GM10847 (cell line): ENCODE data around the gene UBE4B.

Experiments
- POLR2A ChIP-seq: IDR thresholded peaks from 2 replicates; pipeline ENCODE4 v1.6.1; 2011; ENCODE audit not compliant: insufficient read length; ENCODE audit errors: extremely low read depth

UBE4B gene

DNA sequence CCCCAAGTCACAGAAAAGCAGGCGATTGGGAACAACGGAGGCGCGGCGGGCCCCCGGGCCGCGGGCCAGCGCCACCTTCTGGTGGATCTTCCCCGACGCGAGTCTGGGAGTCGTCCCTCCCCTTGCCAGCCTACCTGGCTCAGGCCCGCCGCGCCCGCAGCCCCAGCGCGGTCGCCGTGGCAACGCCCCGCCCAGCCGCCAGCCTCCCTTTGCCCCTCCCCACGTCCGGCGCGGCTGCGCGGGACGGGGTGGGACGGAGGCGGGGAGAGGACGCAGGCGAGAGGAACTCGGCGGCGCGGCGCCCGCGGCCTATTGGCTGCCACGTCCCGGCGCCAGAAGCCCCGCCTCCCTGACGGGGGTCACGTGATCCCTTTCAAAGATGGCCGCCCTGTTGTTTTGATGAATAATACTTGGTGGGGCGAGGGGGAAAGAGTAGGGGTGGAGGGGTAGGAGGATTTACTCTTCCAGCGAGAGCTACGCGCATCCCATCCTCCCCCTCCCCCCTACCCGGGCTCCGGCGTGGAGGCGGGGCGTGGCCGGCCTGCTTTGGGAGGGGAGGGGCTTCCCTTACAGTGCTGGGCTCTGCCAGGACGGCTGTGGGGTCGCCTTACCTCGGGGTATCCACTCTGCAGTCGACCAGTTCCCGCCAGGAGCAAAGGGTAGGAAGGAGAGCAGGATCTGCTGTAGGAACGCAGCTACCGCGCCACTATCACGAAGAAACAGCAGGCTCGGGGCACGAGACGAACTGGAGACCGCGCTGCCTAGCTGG, at the start of gene UBE4B:
Gene UBE4B (plus strand): TSS at position 369 of the 769 bp plus-strand sequence. CDS start 713 bp downstream, outside the sequence.
- TF ChIP-seq POLR2A: no peak

DNA sequence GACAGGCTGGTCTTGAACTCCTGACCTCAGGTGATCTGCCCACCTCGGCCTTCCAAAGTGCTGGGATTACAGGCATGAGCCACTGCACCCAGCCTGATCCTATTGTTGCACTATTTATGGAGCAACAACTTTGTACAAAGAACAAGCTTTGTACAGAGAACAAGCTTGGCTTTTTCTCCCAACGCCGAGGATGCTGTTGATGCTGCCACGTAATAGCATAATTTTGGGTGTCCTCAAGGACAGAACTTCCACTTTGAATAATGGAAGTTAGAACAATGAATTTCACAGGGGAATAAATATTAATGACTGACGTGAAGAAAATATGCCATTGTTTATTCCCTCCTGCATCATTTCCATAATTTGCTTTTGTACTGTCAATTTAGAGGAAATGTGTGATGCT, 48.5 kb upstream of the UBE4B start:
- no peak for TF ChIP-seq POLR2A

DNA sequence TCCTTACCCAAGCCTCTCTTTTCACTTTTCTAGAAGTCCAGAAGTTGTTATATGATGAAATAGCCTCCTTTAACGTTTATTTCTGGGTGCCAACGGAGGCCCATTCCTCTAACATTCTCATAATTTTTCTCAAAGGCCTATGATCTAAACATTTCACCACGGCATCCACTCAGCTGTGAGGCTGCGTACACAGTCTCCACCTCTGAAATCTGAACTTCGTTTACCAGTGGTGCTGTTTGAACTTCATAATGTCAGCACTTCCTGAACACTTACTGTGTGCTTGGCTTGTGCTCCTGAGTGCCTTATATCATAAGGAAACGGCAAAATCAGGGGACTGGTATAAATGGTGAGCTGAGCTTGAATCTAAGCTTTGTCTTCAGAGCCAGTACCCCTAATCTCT, 47.8 kb upstream of the UBE4B start:
- TF ChIP-seq POLR2A: no peak

DNA sequence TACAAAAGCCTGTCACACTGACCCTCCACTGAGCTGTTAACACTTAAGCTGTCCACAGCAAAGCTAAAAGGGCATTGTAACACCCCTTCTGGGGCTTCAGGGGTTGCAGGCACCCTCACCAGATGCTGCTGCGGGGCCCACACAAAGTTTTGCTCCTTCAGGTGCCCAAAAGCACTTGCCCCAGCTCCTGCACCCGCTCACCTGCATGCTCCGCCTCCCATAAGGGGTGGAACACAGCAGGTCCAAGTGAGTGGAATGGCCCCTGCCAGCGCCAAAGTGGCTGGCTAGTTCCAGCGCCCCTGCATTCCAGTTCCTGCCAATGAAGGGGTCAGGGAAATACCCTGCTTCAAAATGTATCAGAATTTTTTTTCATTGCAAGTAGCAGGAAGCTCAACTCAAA, 43.0 kb upstream of the UBE4B start:
- no peak for TF ChIP-seq POLR2A

DNA sequence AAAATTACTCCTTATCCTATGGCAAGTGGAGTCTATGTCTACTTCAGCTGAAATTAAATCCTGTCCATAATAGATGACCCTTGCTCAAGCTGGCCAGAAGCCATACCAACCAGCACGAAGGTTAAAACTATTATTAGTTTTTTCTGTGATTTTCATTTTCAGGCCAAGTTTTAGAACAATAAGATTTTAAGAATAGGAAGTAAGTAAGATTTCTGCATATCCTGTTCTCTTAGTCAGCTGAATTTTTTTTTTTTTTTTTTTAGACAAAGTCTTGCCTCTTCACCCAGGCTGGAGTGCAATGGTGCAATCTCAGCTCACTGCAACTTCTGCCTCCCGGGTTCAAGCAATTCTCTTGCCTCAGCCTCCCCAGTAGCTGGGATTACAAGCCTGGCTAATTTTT, 41.8 kb upstream of the UBE4B start:
- TF ChIP-seq POLR2A: no peak

DNA sequence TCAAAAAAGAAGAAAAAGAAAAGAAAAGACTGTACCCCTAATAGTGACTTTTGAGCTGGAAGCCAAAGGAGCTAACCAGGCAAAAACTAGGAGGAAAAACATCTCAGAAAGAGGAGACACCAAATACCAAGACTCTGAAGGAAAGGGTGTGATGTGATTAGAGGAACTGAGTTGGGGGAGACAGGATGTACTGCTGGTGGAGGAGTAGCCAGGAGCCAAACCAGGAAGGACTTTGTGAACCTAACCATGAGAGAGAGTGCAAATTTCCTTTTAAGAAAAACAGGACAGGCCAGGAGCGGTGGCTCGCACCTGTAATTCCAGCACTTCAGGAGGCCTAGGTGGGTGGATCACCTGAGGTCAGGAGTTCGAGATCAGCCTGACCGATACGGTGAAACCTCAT, 39.8 kb upstream of the UBE4B start:
- TF ChIP-seq POLR2A: no peak

DNA sequence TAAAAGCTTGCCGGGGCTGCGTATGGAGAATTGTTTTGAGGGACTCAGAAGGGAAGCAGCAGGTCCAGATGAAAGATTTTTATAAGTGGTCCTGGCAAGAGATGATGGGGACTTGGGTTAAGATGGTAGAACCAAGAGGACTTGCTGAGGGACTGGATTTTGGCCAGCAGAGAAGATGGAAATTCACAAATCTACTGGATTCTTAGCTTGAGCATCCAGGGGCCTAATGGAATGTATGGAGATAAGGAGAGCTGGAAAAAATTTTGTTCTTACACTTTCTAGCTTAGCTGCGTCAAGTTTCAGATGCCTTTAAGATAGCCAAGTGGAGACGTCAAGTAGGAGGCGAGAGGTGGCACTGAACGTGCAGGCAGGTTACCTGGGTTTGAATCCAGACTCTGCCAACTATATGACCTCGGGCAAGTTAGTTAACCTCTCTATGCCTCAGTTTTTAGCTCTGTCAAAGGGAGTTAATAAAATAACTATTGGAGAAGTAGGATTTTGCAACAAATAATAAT, 39.1 kb upstream of the UBE4B start:
- TF ChIP-seq POLR2A: no peak

DNA sequence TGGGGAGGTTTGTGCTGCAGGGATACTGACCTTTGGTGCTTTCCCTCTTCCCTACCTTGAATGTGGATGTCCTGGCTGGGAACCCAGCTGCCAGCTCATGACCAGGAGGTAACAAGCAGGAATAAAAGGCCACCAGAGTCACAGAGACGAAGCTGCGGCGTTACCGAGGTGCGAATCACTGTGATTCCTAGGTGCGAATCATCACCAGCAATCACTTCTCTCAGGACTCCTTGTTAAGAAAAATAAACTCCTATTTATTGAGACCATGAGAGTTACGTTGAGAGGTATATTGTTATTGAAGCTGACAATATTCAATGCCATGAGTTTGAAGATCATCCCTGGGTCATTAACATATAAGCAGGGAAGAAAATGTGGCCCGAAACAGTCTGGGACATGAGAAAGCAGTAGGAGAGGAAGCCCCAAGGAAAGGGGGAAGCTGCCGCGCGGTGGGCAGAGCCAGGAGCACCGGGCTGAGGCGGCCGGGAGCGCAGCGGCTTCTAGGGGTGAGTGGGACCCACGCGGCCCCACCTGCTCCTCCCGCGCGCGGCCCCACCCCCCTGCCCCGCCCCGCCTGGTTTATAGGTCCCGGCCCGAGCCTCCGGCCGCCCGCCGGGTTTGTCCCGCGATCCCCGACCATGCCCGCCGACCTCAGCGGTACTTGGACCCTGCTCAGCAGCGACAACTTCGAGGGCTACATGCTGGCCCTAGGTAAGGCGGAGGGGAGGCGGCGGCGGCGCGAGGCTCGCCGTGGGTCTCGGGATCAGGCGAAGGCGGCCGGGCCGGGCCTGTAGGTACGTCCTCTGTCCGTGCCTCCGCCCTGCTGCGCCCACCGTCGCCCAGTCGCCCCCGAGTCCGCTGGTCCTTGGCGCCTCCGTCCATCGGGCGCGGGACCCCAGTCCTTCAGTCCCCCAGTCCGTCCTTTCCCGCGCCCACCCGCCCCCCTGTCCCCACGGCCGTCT, 35.9 kb upstream of the UBE4B start, which contains the start of gene RBP7:
Gene RBP7 (plus strand): TSS at position 605 of the 959 bp plus-strand sequence. CDS start 31 bp downstream, at position 636.
- no peak for TF ChIP-seq POLR2A

DNA sequence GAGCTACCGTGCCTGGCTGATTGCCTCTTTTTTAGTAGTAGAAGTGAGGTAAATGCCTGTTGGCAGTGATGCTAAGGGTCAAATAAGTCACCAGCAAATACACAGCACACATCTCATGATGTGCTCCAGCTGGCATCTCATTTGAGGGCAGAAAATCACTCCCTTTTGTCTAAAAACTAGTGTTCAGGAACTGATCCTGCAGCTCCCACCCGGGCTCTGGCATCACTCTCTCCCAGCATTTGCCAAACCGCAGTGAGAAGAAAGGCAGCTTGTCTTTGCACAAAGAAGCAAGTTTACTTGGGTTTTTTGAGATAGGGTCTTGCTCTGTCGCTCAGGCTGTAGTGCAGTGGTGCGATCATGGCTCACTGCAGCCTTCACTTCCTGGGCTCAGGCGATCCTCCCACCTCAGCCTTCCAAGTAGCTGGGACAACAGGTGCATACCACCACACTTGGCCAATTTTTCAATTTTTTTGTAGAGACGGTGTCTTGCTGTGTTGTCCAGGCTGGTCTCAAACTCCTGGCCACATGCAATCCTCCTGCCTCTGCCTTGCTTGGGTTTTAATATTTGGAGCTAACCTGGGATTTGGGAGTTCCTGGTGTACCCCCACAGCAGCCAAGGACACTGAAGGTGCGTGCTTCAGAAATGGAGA, 31.6 kb upstream of the UBE4B start:
- no peak for TF ChIP-seq POLR2A

DNA sequence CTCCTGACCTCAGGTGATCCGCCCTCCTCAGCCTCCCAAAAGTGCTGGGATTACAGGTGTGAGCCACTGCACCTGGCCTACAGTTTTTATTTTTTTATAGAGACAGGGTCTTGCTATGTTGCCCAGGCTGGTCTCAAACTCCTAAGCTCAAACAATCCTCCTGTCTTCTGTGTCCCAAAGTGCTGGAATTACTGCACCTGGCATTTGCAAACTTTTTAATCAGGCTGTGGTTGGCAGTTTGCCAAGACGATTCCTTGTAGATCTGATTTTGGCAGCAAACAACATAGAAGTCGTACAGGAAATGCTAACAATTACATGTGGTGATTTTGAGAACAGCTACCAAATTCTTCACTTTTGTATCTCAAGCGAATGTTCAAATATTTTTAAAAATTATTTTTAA, 25.6 kb upstream of the UBE4B start:
- no peak for TF ChIP-seq POLR2A

DNA sequence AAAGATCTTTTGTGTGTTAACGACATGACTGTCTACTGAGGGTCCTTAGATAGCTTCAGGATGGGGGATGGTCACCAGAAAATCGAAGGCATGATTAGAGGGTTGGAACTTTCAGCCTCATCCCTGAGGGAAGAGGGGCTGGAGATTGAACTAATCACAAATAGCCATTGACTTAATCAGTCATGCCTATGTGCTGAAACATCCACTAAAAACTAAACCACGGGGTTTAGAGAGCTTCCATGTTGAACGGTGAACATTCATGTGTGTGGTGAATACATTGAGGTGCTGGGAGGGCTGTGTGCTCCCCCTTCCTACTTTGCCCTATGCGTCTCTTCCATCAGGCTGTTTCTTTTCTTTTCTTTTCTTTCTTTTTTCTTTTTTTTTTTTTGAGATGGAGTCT, 18.7 kb upstream of the UBE4B start:
- no peak for TF ChIP-seq POLR2A

DNA sequence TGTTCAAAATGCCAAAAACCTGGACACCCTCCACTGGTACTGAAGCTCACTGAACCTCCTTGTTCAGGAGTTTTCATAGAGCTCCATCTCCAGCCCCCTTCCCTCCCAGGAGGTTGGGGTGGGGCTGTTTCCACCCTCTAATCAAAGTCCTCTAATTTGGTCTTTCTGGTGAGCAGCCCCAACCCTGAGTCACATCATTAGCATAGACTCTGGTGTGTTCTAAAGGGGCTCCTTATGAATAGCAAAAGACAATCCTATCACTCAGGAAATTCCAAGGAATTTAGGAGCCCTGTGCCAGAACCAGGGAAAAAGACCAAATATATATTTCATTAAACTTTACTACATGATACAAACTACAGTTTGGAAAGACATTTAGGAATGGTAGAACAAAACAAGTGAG, 13.2 kb upstream of the UBE4B start:
- TF ChIP-seq POLR2A: no peak

DNA sequence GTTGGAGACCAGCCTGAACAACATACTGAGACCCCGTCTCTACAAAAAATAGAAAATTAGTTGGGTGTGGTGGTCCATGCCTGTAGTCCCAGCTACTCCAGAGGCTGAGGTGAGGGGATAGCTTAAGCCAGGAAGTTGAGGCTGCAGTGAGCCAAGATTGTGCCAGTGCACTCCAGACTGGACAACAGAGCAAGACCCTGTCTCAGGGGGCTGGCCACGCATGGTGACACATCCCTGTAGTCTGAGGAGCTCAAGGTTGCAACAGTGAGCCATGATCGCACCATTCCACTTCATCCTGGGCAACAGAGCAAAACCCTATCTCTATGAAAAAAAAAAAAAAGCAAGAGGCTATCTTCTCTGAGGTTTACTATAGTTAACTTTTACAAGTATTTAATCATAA, 12.7 kb upstream of the UBE4B start:
- TF ChIP-seq POLR2A: no peak

DNA sequence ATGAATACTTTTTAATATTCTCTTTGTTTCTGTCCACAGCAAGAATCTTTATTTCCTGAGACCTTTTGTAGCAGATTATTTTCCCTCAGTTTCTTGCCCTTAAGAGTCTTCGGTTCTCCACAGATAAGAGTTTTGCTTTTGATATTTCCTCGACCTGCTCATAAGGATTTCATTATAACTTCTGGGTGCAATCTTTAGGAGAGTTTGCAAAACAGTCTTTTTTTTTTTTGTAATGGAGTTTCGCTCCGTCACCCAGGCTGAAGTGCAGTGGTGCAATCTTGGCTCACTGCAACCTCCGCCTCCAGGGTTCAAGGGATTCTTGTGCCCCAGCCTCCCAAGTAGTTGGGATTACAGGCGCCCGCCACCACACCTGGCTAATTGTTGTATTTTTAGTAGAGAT, 10.1 kb upstream of the UBE4B start:
- TF ChIP-seq POLR2A: no peak

DNA sequence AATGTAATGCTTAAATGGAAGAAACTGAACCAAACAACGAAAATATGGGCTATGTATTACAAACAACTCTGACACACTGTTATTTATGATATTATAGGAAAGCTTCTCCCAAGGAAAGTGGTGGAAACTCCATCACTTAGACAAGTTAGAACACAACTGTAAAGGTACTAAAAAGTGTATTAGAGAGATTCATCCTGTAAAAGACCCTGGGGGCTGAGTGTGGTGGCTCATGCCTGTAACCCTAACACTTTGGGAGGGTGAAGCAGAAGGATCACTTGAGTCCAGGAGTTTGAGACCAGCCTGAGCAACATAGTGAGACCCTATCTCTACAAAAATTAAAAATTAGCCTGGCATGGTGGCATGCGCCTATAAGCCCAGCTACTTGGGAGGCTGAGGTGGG, 7.4 kb upstream of the UBE4B start:
- TF ChIP-seq POLR2A: no peak
